Liver (tissue), 9 donors: ENCODE data around the gene IL13. TPM values are rescaled to one million over a fixed set of nuclear protein-coding genes. Genes with fewer than 3 reads are reported as not detected.

Experiments
- DNase-seq: peaks from one replicate; pipeline ENCODE4 v3.0.0-alpha.2; 2017; ENCODE audit warnings: low spot score
- H3K27ac ChIP-seq, 2 donors: one replicate each; pipeline ENCODE4 v1.7.0; 2013; ENCODE audit warnings: inconsistent platforms in 2 of 2, low read length in 2 of 2, control low read depth in 1 of 2, low read depth in 1 of 2, mild to moderate bottlenecking in 1 of 2
- H3K27me3 ChIP-seq, 4 donors: one replicate each; pipeline versions ENCODE4 v1.6.1 to v1.7.0; 2013; ENCODE audit warnings: low read length in 3 of 4, inconsistent platforms in 1 of 4, mild to moderate bottlenecking in 1 of 4, moderate library complexity in 1 of 4; ENCODE audit not compliant: control insufficient read depth in 4 of 4, insufficient read depth in 4 of 4
- H3K36me3 ChIP-seq, 4 donors: one replicate each; pipeline versions ENCODE4 v1.6.1 to v1.7.0; 2013; ENCODE audit warnings: low read length in 3 of 4, mild to moderate bottlenecking in 3 of 4, low read depth in 1 of 4, moderate library complexity in 1 of 4; ENCODE audit not compliant: control insufficient read depth in 4 of 4, insufficient read depth in 3 of 4
- H3K4me1 ChIP-seq, 4 donors: one replicate each; pipeline versions ENCODE4 v1.6.1 to v1.7.0; 2013; ENCODE audit warnings: low read length in 3 of 4, mild to moderate bottlenecking in 3 of 4, moderate library complexity in 1 of 4; ENCODE audit not compliant: control insufficient read depth in 4 of 4, insufficient read depth in 4 of 4
- H3K4me3 ChIP-seq, 3 donors: one replicate each; pipeline versions ENCODE4 v1.6.1 to v1.7.0; 2013; ENCODE audit warnings: low read length in 3 of 3, control low read depth in 1 of 3, low read depth in 1 of 3, mild to moderate bottlenecking in 1 of 3
- H3K9ac ChIP-seq, 2 donors: one replicate each; pipeline ENCODE4 v1.7.0; 2013; ENCODE audit warnings: low read length in 2 of 2, mild to moderate bottlenecking in 2 of 2, moderate library complexity in 2 of 2, control low read depth in 1 of 2, low read depth in 1 of 2
- H3K9me3 ChIP-seq, 4 donors: one replicate each; pipeline versions ENCODE4 v1.6.1 to v1.7.0; 2013; ENCODE audit warnings: low read length in 3 of 4; ENCODE audit not compliant: control insufficient read depth in 4 of 4
- ATF3 ChIP-seq: IDR thresholded peaks from 2 replicates; pipeline ENCODE4 v1.6.1; 2016; ENCODE audit warnings: antibody characterized with exemption
- CTCF ChIP-seq: fragments of 150-350 bp; IDR thresholded peaks from 2 replicates; pipeline ENCODE4 v1.5.1; 2017; ENCODE audit warnings: improper control_type of control experiment, low read depth, low read length; ENCODE audit not compliant: missing input control
- EGR1 ChIP-seq, 2 donors: IDR thresholded peaks; 2 replicates each; pipeline ENCODE4 v1.6.1; 2016 to 2018; ENCODE audit warnings: antibody characterized with exemption in 2 of 2, low read depth in 2 of 2
- FOXA1 ChIP-seq: IDR thresholded peaks from 2 replicates; pipeline ENCODE4 v1.6.1; 2016; ENCODE audit warnings: antibody characterized with exemption
- FOXA2 ChIP-seq: IDR thresholded peaks from 2 replicates; pipeline ENCODE4 v1.6.1; 2016; ENCODE audit warnings: antibody characterized with exemption
- GABPA ChIP-seq, 2 donors: IDR thresholded peaks in 1 of 2; conservative IDR thresholded peaks in 1 of 2; 2 replicates each; pipeline ENCODE4 v1.6.1; 2016; ENCODE audit warnings: antibody characterized with exemption in 2 of 2, mild to moderate bottlenecking in 1 of 2, moderate library complexity in 1 of 2
- HNF4A ChIP-seq, 2 donors: conservative IDR thresholded peaks; 2 replicates each; pipeline ENCODE4 v1.6.1; 2016; ENCODE audit warnings: antibody characterized with exemption in 2 of 2, mild to moderate bottlenecking in 2 of 2
- HNF4G ChIP-seq: IDR thresholded peaks from 2 replicates; pipeline ENCODE4 v1.6.1; 2016; ENCODE audit warnings: antibody characterized with exemption
- JUND ChIP-seq, 2 donors: IDR thresholded peaks; 2 replicates each; pipeline ENCODE4 v1.6.1; 2016; ENCODE audit warnings: antibody characterized with exemption in 2 of 2
- MAX ChIP-seq: IDR thresholded peaks from 2 replicates; pipeline ENCODE4 v1.6.1; 2016; ENCODE audit warnings: antibody characterized with exemption
- NR2F2 ChIP-seq: IDR thresholded peaks from 2 replicates; pipeline ENCODE4 v1.6.1; 2016; ENCODE audit warnings: antibody characterized with exemption
- RAD21 ChIP-seq, 2 donors: IDR thresholded peaks; 2 replicates each; pipeline ENCODE4 v1.6.1; 2016; ENCODE audit warnings: antibody characterized with exemption in 2 of 2, mild to moderate bottlenecking in 2 of 2
- REST ChIP-seq: IDR thresholded peaks from 2 replicates; pipeline ENCODE4 v1.6.1; 2016; ENCODE audit warnings: antibody characterized with exemption, mild to moderate bottlenecking
- RXRA ChIP-seq, 2 donors: IDR thresholded peaks; 2 replicates each; pipeline ENCODE4 v1.6.1; 2017 to 2018; ENCODE audit warnings: antibody characterized with exemption in 2 of 2, mild to moderate bottlenecking in 1 of 2
- TAF1 ChIP-seq: conservative IDR thresholded peaks from 2 replicates; pipeline ENCODE4 v1.6.1; 2016; ENCODE audit warnings: antibody characterized with exemption, mild to moderate bottlenecking
- YY1 ChIP-seq: IDR thresholded peaks from 2 replicates; pipeline ENCODE4 v1.6.1; 2016; ENCODE audit warnings: antibody characterized with exemption, mild to moderate bottlenecking
- ZBTB33 ChIP-seq: IDR thresholded peaks from 2 replicates; pipeline ENCODE4 v1.6.1; 2016; ENCODE audit warnings: antibody characterized with exemption
- WGBS: extraction: QIAGEN DNeasy Blood & Tissue Kit; methylation state at CpG from one replicate; pipeline ENCODE4 v1.1.7; 2013; 5-methylcytosine and 5-hydroxymethylcytosine counted together
- polyA plus RNA-seq, 2 donors: library from polyadenylated mRNA; stranded (reverse) in 1 of 2; unstranded in 1 of 2; fragments of 200-250 nt in 1 of 2; fragments of >200 nt in 1 of 2; fragmentation: Nextera tagmentation in 1 of 2; extraction: Ambion mirVana in 1 of 2; gene quantifications; one replicate each; pipeline versions ENCODE4 v1.2.1 to v1.2.3, GENCODE V29; 2013 to 2015
- total RNA-seq, 2 donors: library from RNA; depleted of rRNA; stranded (reverse); fragments of >200 nt; gene quantifications; one replicate each; pipeline ENCODE4 v1.2.3, GENCODE V29; 2014
- donor health status: healthy.
- donor health status: healthy.
- donor health status: healthy.
- donor health status: healthy.
- donor health status: healthy.

IL13 gene
- total and polyA plus RNA-seq, 4 donors: not detected

GRCh38 chr5:132695956-132696355 lies 38.0 kb downstream of the IL13 start (continued):
- no peak for TF ChIP-seq REST
- TF ChIP-seq EGR1 (IDR thresholded peaks at IDR 0.05; ENCODE audit: low read depth in 2 of 2): no peak
- TF ChIP-seq JUND (IDR thresholded peaks at IDR 0.05): no peak
- TF ChIP-seq FOXA1: no peak

- H3K4me3 ChIP-seq: no peak overlapping the region
- no peaks in the 10 kb centered on the region for H3K27me3 ChIP-seq
- peaks cover 0 to 2% (median 0%) of the 10 kb centered on the region in 4 donors for H3K36me3 ChIP-seq
- no peaks in the 10 kb centered on the region for H3K9me3 ChIP-seq
- H3K9ac ChIP-seq: no peak overlapping the region
- no peak for TF ChIP-seq YY1
- TF ChIP-seq TAF1: no peak
- no peak for TF ChIP-seq RAD21 (IDR thresholded peaks at IDR 0.05)
- TF ChIP-seq ZBTB33: no peak
- no peak for TF ChIP-seq JUND (IDR thresholded peaks at IDR 0.05)
- no peak for TF ChIP-seq FOXA2
- no peak for TF ChIP-seq ATF3
- no peak for TF ChIP-seq GABPA (IDR thresholded peaks at IDR 0.05 in 1 of 2, conservative IDR thresholded peaks at IDR 0.05 in 1 of 2)
- TF ChIP-seq HNF4A (conservative IDR thresholded peaks at IDR 0.05): no peak
- TF ChIP-seq MAX: no peak
- no peak for TF ChIP-seq RXRA (IDR thresholded peaks at IDR 0.05)
- TF ChIP-seq FOXA1: no peak
- no peak for TF ChIP-seq REST
- no peak for TF ChIP-seq HNF4G
- no peak for TF ChIP-seq CTCF
- no peak for TF ChIP-seq NR2F2
- no peaks in the 10 kb centered on the region for H3K4me1 ChIP-seq
- H3K27ac ChIP-seq: no peak overlapping the region
- WGBS: 99% methylated on average over 1 of the region's 1 CpG
- no peak for DNase-seq
These were observed 46.9 kb downstream of the IL13 start for GRCh38 chr5:132704875-132705274.
